ENCODE results near the gene SERPINI1.

The SERPINI1 gene, protein sequence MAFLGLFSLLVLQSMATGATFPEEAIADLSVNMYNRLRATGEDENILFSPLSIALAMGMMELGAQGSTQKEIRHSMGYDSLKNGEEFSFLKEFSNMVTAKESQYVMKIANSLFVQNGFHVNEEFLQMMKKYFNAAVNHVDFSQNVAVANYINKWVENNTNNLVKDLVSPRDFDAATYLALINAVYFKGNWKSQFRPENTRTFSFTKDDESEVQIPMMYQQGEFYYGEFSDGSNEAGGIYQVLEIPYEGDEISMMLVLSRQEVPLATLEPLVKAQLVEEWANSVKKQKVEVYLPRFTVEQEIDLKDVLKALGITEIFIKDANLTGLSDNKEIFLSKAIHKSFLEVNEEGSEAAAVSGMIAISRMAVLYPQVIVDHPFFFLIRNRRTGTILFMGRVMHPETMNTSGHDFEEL

DNA sequence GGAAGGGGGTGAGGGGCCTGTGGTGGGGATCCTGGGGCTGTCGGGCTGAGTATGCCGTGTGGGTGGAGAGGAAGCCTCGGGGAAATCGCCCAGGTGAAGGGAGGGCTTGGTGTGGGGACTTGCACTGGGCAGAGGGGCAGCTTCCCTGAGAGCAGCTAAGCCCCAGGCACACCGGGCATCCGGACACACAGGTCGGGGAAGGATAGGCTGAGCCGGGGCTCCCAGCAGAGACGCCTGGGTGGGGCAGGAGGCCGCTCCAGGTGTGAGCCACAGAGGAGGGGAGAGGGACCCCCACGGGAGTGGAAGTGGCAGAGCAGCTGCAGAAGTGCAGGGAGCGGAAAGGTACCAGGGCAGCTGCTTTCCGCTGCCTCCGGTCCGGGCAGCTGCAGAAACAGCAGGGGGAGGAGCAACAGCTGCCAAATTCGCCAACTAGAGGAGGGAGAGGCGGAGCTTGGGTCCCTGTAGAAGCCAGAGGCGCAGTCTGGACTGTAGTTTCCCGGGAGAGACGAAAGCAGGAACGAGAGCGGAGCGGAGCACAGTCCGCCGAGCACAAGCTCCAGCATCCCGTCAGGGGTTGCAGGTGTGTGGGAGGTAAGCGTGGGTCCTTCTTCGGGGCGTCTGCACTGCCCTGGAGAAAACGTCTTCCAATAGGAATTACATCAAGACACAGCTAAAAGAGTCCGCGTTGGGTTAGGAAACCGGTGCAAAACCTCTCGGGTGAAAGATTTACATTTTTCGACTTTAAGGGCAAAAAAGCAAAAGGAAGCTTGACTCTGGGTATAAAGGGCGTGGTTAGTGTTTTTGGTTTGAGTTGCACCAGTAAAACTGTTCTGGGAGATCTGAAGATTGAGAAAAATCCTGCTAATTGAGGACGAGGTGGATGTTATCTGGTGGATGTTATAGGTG lies at the start of gene SERPINI1:
Gene SERPINI1, plus strand, starts transcription at position 489 of the 906 bp plus-strand sequence. CDS start 53,408 bp downstream, outside the sequence.
- peak; percentile 78 to 90 for DNase-seq

DNA sequence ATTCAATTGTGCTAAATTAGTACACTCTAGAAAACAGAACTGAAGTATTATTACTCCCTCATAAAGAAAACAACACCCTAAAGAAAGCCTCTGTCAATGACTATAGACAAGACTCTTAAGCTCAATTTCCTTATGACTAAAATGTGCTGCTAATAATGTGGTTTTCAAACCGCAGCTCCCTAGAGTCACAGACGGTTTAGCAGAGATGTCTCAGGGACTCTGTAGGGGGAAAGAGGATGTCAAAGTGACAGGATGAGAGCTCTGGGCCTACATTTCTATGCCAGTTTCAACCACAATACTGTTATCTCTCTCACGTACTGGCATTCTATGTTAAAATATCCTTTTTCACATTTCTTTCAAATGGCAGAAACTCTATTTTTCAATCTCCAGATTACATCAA lies 44.2 kb upstream of the SERPINI1 start:
- DNase-seq = peak in 1 of 2 donors; percentile 37

DNA sequence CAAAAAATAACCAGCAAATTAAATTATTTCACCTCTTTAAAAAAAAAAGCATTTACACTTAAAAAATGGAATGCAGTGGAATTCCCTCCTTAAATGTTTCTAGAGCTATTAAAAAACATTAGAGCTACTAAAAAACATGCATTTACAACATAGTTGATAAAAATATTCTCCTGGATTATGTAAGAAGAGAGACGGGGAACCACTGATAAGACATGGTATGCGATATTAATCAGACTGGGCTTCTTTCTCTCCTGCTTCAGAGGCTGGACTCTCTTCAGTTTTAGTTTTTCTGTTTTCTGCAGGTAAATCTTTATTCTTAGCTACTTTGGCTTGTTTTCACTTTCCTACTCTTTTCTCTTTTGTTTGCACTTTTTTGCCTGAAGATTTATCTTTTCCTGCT lies 41.4 kb upstream of the SERPINI1 start:
- no peak for DNase-seq

DNA sequence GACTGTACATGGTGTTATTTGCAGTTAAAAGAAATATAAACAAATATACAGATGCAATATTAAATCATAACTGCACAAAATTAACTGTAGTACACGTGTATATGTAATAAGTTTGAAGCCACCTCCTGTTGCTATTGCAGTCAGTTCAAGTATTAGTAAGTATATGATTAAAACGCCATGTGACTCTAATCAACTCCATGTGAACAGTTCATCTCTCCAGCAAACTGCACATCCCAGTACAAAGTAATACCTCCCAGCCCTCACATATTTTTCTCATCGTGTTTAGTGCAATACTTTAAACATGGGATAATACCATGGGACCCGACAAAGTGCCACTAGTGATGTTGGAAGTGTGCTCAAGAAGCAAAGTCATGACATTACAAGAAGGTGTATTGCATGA lies 35.5 kb upstream of the SERPINI1 start:
- DNase-seq = no peak

DNA sequence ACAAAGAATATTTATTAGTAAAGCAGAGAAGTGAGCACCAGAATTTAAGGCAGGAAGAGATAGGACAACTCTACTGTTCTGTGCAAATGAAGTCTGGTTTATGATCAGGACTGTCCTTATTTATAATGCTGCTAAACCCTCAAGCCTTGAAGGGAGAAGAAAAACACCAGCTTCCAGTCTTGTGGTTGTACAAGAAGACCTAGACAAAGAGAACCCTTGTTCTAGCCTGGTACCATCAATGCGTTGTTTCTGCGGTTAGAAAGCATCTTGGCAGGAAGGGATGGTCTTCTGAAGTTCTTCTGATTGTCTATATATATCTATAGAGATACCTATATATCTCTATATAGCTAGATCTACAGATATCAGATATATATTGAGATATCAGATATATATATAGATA lies 34.6 kb upstream of the SERPINI1 start:
- DNase-seq = no peak

DNA sequence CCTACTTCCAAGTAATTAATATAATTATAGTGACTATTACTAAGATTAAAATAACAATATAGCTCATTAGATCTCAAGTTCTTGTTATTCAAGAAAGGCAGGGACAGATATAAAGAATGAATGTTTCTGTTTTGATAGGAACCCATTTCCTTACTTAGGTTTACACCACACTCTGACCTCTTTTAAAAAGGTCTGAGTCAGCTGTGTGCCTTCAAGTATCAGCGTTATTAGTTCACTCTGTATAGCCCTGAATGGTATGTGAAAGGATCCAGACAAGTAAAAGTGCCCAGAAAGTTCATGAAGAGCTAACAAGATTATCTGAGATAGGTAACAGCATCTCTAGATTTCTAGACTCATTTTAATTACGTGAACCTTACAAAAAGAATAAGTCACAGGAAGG lies 29.7 kb upstream of the SERPINI1 start:
- DNase-seq = no peak

DNA sequence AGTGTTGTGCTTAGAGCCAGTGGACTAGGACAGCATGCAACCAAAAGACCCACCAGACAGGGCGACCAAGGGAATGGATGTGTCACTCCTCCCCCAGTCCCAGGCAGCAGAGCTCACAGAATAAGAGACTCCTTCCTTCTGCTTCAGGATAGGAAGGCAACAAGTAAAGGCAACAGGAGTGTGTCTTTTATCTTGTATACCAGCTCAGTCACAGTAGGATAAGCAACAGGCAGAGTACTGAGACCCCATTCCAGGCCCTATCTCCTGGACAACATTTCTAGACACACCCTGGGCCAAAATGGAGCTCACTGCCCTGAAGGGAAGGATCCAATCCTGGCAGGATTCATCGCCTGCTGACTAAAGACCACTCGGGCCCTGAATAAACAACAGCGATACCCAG lies 25.8 kb upstream of the SERPINI1 start:
- no peak for DNase-seq

DNA sequence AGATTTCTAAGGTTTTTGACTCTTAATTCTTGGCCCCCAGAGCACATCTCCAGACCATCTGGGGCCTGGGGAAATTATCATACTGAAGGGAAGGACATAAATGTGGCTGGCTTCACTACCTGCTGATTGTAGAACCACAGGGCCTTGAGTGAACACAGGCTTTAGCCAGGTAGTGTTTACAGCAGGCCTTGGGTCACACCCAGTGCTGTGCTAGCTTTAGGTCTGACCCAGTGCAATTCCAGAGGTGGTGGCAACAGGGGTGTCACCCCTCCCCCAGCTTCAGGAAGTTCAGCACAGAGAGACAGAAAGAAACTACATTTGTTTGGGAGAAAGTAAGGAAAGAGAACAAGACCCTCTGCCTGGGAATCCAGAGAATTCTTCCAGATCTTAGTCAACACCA lies 25.0 kb upstream of the SERPINI1 start:
- DNase-seq = no peak

DNA sequence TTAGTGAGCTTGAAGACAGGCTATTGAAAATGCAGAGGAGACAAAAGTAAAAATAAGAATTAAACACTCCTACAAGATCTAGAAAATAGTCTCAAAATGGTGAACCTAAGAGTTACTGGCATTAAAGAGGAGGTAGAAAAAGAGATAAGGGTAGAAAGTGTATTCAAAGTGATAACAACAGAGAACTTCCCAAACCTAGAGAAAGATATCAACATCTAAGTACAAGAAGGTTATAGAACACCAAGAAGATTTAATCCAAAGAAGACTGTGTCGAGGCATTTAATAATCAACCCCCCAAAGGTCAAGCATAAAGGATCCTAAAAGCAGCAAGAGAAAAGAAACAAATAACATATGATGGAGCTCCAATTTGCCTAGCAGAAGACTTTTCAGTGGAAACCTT lies 24.1 kb upstream of the SERPINI1 start:
- no peak for DNase-seq

DNA sequence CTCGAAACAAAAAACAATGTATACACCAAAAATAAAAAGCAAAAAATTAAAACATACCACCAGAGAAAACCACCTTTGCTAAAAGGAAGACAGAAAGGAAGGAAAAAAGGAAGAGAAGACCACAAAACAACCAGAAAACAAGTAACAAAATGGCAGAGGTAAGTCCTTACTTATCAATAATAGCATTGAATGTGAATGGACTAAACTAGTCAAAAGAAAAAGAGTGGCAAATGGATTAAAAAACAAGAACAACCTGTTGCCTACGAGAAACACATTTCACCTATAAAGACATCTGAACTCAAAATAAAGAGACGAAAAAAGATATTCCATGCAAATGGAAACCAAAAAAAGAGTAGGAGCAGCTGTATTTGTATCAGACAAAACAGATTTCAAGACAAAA lies 23.1 kb upstream of the SERPINI1 start:
- DNase-seq = no peak

DNA sequence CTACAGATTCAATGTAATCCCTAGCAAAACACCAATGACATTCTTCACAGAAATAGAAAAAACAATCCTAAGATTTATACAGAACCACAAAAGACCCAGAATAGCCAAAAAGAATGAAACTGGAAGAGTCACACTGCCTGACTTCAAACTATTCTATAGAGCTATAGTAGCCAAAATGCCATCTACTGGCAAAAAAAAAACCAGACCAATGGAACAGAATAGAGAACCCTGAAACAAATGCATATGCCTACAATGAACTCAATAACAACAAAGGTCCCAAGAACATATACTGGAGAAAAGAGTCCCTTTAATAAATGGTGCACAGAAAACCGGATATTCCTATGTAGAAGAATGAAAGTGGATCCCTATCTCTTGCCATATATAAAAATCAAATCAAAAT lies 20.6 kb upstream of the SERPINI1 start:
- DNase-seq = no peak

DNA sequence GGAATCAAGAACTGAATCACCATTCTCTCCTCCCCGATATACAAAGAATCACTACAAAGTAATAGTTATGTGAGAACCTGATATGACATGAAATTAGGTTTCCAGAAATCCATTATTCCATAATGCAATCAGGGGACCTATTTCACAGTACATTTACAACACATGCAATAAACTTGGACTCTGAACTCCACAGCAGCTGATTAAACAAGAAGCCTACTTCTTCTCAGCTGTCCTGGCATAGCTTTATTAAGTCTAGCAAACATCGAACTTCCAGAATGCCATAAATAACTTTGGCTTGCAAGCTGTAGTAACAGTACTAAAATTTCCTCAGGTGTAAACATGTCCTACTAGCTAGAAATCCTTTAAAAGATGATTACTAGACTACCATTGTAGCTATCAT lies 18.6 kb upstream of the SERPINI1 start:
- no peak for DNase-seq

DNA sequence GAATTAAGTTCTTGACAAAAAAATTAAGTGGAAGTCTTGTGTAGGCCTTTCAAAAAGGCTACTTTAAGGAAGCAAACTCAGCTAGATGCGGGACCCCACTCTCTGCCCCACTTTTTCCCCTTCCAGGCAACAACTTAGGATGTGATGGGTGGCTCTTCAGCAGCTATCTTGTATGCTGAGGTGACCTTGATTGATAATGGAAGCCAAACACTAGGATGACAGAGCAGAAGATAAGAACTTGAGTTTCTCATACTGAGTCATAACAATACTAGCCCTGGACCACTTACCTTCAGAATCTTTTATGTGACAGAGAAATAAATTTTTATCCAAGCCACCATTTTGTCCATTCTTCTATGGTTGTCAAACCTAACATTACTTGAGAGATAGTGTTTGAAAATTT lies 16.9 kb upstream of the SERPINI1 start:
- DNase-seq = no peak

DNA sequence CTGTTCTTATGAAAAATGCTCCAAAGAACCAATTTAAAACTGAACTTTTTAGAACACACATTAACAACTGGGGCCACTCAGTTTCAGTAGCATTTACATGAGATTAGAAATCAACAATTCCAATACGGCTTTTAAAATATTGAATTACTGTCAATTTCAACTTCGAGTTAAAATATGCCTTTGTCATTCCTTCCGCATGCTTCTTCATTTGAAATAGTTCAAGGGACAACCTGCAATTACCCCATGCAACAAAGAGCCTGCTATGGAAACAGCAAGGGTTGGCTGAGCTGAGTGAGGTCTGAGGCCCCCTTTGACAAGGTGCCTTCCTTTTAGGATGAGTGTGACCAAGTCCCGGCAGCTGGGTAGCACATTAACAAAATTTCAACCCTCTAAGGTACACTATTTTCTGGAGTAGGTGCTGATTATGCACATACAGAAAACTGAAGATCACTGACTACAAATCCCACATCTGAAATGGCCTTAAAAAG lies 12.5 kb upstream of the SERPINI1 start:
- DNase-seq = no peak

DNA sequence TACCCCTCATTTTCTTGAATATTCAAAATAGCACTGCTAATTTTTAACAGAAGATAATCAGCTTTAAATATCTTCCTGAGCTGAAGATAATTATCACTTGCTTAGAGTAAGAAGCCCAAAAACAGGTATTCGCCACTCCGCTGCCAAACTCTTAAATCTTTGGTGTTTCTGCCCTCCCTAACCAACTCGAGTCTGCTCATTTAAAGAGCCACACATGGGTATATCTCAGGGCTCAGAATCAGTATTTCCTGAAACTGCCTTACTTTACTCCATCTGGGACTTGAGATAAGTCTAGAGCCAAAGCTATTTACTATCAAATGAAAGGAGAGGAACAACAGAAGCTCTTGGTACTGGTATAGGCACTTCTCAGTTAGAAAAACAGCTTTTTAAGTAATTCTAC lies 11.6 kb upstream of the SERPINI1 start:
- DNase-seq = no peak

DNA sequence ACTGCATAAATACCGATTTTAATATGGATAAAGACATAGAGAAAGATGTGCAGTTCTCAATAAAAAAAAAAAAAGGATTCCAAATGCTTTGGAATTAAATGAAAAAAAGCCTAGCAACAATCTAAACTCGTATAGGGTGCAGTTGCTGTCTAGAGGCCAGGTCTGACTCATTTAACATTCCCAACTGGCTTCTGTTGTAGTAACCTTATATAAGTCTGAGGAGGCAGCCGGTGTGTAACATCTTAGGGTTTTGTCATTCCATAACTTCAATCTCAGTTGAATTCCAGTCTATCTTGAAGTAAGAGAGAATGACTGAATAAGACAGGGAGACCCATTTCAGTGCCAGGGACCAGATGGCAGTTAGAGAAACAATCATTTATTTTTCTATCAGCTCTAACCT lies 7.3 kb upstream of the SERPINI1 start:
- no peak for DNase-seq

DNA sequence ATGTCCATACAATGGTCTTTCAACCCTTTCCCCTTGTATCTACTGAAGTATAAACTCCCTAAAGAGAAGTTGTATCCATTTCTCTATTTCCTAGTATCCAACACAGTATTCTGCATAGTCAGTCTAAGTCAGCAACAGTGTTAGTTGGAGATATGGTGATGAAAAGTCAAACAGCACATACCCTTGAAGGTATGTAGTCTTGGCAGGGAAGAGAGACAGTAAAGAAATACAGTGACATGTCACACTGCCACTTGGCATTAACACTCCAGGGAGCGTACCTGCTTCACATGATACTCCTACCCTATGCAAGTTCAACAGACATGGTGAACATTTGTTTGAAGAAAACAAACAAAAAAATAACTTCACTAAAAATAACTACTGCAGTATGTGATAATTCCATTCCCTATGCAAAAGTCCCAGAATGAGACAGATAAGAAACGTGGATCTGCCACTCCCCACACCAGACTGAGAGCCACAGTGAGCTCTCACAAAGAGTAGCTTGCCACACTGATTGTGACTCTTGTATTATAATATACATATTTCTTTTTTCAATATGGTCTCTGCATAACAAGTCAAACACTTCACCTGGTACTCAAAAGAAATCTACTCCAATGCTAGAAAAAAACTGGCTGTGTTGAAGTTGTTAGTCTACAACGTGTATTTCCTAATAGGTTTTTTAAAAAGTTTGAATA lies 6.7 kb upstream of the SERPINI1 start:
- no peak for DNase-seq

DNA sequence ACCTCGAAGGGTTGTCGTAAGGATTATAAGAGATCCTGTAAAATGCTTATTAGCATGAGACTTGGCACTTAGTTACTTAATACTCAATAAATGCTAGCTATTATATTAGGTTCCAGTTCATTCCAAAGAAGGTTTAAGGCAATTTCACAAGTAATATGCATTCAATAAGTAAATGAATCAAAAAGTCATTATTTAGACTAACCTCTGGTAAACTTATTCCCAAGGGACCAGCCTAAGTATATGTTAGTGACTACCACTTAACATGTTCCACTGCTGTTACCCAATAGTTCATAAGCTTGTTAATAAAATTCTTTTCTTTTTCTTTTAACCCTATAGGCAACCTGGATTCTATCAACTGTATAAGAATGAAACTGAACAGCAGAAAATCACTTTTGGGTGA lies 5.9 kb upstream of the SERPINI1 start:
- DNase-seq = no peak

DNA sequence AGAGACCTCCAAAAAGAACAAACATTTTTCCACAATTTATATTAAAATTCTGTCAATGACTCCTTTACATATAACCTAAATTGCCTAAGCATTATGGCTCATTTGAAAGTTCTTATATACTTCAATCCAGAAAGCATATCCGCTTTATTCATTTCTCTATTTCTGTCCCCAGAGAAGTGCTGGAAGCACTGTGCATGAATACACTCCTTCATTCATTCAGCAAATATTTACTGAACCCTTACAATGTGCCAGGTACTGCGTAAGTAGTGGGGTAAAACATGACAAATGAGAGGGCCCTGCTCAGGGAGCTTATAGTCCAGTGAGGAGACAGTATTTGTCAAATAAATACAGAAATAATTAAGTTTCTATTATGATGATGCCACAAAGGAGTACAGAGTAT lies 4.1 kb upstream of the SERPINI1 start:
- DNase-seq = no peak

DNA sequence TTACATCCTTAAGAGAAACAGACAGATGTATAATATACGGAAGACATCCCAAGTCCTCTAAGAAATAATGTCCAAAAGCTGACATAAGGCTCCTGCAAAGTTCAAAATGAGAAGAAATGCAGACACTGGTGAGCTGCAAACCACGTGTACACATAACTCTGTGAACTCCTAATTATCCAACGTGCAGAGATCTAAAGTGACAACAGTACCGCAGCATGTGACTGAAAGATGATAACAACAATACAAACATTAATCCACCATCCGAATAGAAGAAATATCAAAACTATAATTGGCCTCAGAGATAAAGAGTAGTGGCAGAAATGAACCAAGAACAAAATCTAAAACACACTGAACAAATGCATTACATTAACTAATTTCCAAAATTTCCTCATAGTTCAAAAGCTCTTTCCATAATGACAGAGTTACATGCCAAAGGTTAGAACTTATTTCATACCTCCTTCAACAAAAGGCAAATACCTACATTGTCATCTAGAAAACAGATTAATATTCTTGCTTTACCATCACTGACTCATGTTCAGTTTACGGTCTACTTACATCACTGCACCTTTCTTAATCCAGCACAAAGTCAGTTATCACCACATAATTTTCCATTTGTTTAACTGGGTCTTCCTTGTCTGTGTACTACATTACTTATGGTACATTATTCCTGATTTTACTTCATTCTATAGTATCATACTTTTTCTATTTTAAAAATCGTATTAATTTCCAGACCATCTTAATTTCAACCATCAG lies 3.0 kb upstream of the SERPINI1 start:
- DNase-seq = no peak

DNA sequence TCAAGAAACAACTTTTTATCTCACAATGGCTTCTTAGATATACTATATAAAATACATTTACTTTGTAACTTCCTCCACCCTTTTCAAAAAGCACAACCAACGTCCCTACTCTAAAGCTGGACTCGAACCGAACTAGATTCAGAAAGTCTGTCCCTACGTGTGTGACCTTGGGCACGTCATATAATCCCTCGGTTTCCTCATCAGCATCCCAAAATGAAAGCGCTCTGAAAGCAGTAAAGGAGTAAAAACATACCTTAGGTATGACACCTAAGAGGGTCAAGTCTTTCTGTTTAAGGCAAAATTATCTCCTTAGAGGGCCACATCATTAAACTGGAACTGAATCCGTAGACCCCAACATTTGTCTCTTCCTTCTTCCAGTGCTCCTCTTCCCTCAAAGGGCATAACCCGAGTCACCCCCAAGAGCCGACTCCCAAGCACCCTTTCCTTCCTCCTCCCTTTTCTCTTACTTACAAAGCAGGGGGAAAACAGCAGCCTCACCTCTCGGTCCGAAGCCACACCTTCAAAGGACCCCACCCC lies 1.5 kb upstream of the SERPINI1 start:
- DNase-seq = no peak
